Measurements from ENCODE around the gene PCAT6. TPM values are rescaled to one million over a fixed set of nuclear protein-coding genes. Genes with fewer than 3 reads are reported as not detected.

Gene PCAT6
- total RNA-seq, 4 donors from 2014 or later = not detected

- Histone ChIP-seq H3K27me3 (no peaks in the 10 kb centered on the region), H3K36me3 (no peaks in the 10 kb centered on the region), H3K27ac (no peak overlapping the region), H3K9me3 (no peaks in the 10 kb centered on the region), H3K4me1 (no peaks in the 10 kb centered on the region), H3K4me3 (no peak overlapping the region)
- TF ChIP-seq POLR2A (IDR thresholded peaks at IDR 0.05) (no peak), EP300 (IDR thresholded peaks at IDR 0.05) (no peak), CTCF (IDR thresholded peaks at IDR 0.05) (no peak)
- 87 to 97% methylated on average over 5 of the region's 5 CpGs for WGBS, 2 donors
- DNase-seq (ENCODE audit: low spot score in 2 of 2) = no peak
These were observed 33.5 kb downstream of the PCAT6 start for GRCh38 chr1:202844259-202844658.

GRCh38 chr1:202844935-202845334 is 34.2 kb downstream of the PCAT6 start:
- 68 to 75% methylated on average over 6 of the region's 6 CpGs for WGBS, 2 donors
- Histone ChIP-seq H3K9me3 (no peaks in the 10 kb centered on the region), H3K4me3 (no peak overlapping the region)

GRCh38 chr1:202848191-202848542 is 37.4 kb downstream of the PCAT6 start:
- DNase-seq (ENCODE audit: low spot score in 2 of 2) = no peak
- no peaks in the 10 kb centered on the region for H3K27me3 ChIP-seq
- no peaks in the 10 kb centered on the region for H3K4me1 ChIP-seq
- no peak overlapping the region for H3K27ac ChIP-seq
- no peaks in the 10 kb centered on the region for H3K9me3 ChIP-seq
- TF ChIP-seq CTCF (IDR thresholded peaks at IDR 0.05) (no peak), EP300 (IDR thresholded peaks at IDR 0.05) (no peak), POLR2A (IDR thresholded peaks at IDR 0.05) (no peak)
- H3K4me3 ChIP-seq = no peak overlapping the region
- H3K36me3 ChIP-seq = no peaks in the 10 kb centered on the region
- WGBS, 2 donors = 63 to 72% methylated on average over 2 of the region's 2 CpGs

More at GRCh38 chr1:202844935-202845334, 34.2 kb downstream of the PCAT6 start:
- no peaks in the 10 kb centered on the region for H3K27me3 ChIP-seq
- TF ChIP-seq CTCF (IDR thresholded peaks at IDR 0.05) = no peak
- TF ChIP-seq EP300 (IDR thresholded peaks at IDR 0.05) = no peak
- TF ChIP-seq POLR2A (IDR thresholded peaks at IDR 0.05) = no peak
- no peaks in the 10 kb centered on the region for H3K4me1 ChIP-seq
- no peak overlapping the region for H3K27ac ChIP-seq
- H3K36me3 ChIP-seq = no peaks in the 10 kb centered on the region
- DNase-seq (ENCODE audit: low spot score in 2 of 2) = no peak

- DNase-seq (ENCODE audit: low spot score in 2 of 2) = peak; percentile 25 to 40
- no peaks in the 10 kb centered on the region for H3K4me1 ChIP-seq
- WGBS, 2 donors = 85 to 91% methylated on average over 7 of the region's 7 CpGs
- no peaks in the 10 kb centered on the region for H3K36me3 ChIP-seq
- TF ChIP-seq CTCF (IDR thresholded peaks at IDR 0.05) = no peak
- TF ChIP-seq EP300 (IDR thresholded peaks at IDR 0.05) = peak in 1 of 2 donors; percentile 49
- TF ChIP-seq POLR2A (IDR thresholded peaks at IDR 0.05) = no peak
- H3K4me3 ChIP-seq = no peak overlapping the region
- no peaks in the 10 kb centered on the region for H3K27me3 ChIP-seq
- no peaks in the 10 kb centered on the region for H3K9me3 ChIP-seq
- H3K27ac ChIP-seq = peak overlapping the region in 1 of 4 donors; percentile 11
These were observed 40.0 kb downstream of the PCAT6 start for GRCh38 chr1:202850593-202851362.

- no peak for DNase-seq (ENCODE audit: low spot score in 2 of 2)
- Histone ChIP-seq H3K9me3 (no peaks in the 10 kb centered on the region), H3K4me1 (no peaks in the 10 kb centered on the region), H3K36me3 (no peaks in the 10 kb centered on the region), H3K27ac (no peak overlapping the region), H3K4me3 (no peak overlapping the region), H3K27me3 (no peaks in the 10 kb centered on the region)
- 56 to 59% methylated on average over 15 of the region's 15 CpGs for WGBS, 2 donors
- TF ChIP-seq POLR2A (IDR thresholded peaks at IDR 0.05) = no peak
- no peak for TF ChIP-seq EP300 (IDR thresholded peaks at IDR 0.05)
- TF ChIP-seq CTCF (IDR thresholded peaks at IDR 0.05) = peak in 3 of 5 experiments; percentile 11 to 24 (median 19)
These were observed 41.6 kb downstream of the PCAT6 start for GRCh38 chr1:202852163-202852904.
